Stimulated activated CD4-positive, alpha-beta T cell treated with anti-CD3 and anti-CD28 coated beads, Interleukin-1b, Interleukin-23, amount 100 ng/mL, for 1 hour (primary cell): ENCODE measurements around the gene RASA3.
"Not testable (repeated sequence)": the region's sequence is repeated elsewhere in the genome, so short reads cannot be mapped to it uniquely, and the experiment has no call there.

Source experiments
- DNase-seq, 2 donors: peaks; one replicate each; pipeline ENCODE4 v3.0.0-alpha.2; 2020; ENCODE audit warnings: low read depth in 2 of 2

Gene RASA3

GRCh38 chr13:114127473-114128347 is 4.7 kb downstream of the RASA3 start:
- no peak for DNase-seq

- DNase-seq, result no peak
Measured at GRCh38 chr13:114126789-114127472, 5.5 kb downstream of the RASA3 start.

- not testable (repeated sequence) for DNase-seq
Measured at GRCh38 chr13:114126086-114126485, 6.3 kb downstream of the RASA3 start.

- DNase-seq, result no peak
Measured at GRCh38 chr13:114125589-114125988, 6.8 kb downstream of the RASA3 start.

- DNase-seq, result peak in 1 of 2 donors; percentile 47
Measured at GRCh38 chr13:114124921-114125320, 7.5 kb downstream of the RASA3 start.

GRCh38 chr13:114124431-114124830 is 8.0 kb downstream of the RASA3 start:
- no peak for DNase-seq

GRCh38 chr13:114123876-114124275 is 8.5 kb downstream of the RASA3 start:
- no peak for DNase-seq

- DNase-seq, result no peak
Measured at GRCh38 chr13:114123448-114123847, 9.0 kb downstream of the RASA3 start.

- no peak for DNase-seq
Measured at GRCh38 chr13:114122591-114123211, 9.7 kb downstream of the RASA3 start.

- no peak for DNase-seq
Measured at GRCh38 chr13:114122127-114122511, 10.3 kb downstream of the RASA3 start.

GRCh38 chr13:114121496-114122126 is 10.8 kb downstream of the RASA3 start:
- DNase-seq, result no peak

- DNase-seq, result no peak
Measured at GRCh38 chr13:114121031-114121430, 11.4 kb downstream of the RASA3 start.

- DNase-seq, result no peak
Measured at GRCh38 chr13:114120591-114121011, 11.8 kb downstream of the RASA3 start.

- no peak for DNase-seq
Measured at GRCh38 chr13:114119196-114119595, 13.2 kb downstream of the RASA3 start.

- DNase-seq, result no peak
Measured at GRCh38 chr13:114118511-114119123, 13.8 kb downstream of the RASA3 start.

GRCh38 chr13:114118086-114118485 is 14.3 kb downstream of the RASA3 start:
- DNase-seq, result no peak

GRCh38 chr13:114117341-114117874 is 15.0 kb downstream of the RASA3 start:
- DNase-seq, result not testable (repeated sequence)

GRCh38 chr13:114116734-114117133 is 15.7 kb downstream of the RASA3 start:
- no peak for DNase-seq

GRCh38 chr13:114115796-114116195 is 16.6 kb downstream of the RASA3 start:
- no peak for DNase-seq

- DNase-seq, result no peak
Measured at GRCh38 chr13:114115191-114115671, 17.2 kb downstream of the RASA3 start.

GRCh38 chr13:114114666-114115065 is 17.8 kb downstream of the RASA3 start:
- DNase-seq, result not testable (repeated sequence)
